A673 (cell line): ENCODE results near the gene TSSK6. TPM values are rescaled to one million over a fixed set of nuclear protein-coding genes. Genes with fewer than 3 reads are reported as not detected.

Experiments
- BruUV-seq: library from RNA; stranded (reverse); fragments of 400-500 nt; replicated peaks from 2 replicates; lab custom pipeline; 2021; lab: Mats Ljungman, UMichigan
- CTCF ChIA-PET: fragments of 300-600 bp; sonication (Branson Sonifier 250); formaldehyde crosslinking; loops from one replicate; lab custom pipeline; 2022; ENCODE audit warnings: antibody characterized with exemption; lab: Charles Lee
- POLR2A ChIA-PET: fragments of 300-600 bp; sonication (Branson Sonifier 250); formaldehyde crosslinking; loops from one replicate; lab custom pipeline; 2022; ENCODE audit warnings: antibody characterized with exemption; ENCODE audit not compliant: low non-redundant PET; lab: Charles Lee
- DNase-seq: peaks from one replicate; pipeline ENCODE4 v3.0.0-alpha.2; 2015; ENCODE audit warnings: low spot score
- H3K27ac ChIP-seq: fragments of 200-600 bp; sonication (generic); 2 replicates; pipeline ENCODE4 v1.5.1; 2016; ENCODE audit warnings: mixed run types, low read depth, mild to moderate bottlenecking, mixed read lengths, antibody characterized with exemption, low read length; ENCODE audit not compliant: poor library complexity, severe bottlenecking
- H3K27me3 ChIP-seq: fragments of 200-600 bp; sonication (generic); replicated peaks from 2 replicates; pipeline ENCODE4 v1.6.1; 2017; ENCODE audit warnings: mixed run types, low read depth, mild to moderate bottlenecking, mixed read lengths, antibody characterized with exemption, low read length; ENCODE audit not compliant: insufficient read depth, poor library complexity
- H3K36me3 ChIP-seq: fragments of 200-600 bp; sonication (generic); 2 replicates; pipeline ENCODE4 v1.6.1; 2016; ENCODE audit warnings: mixed run types, mild to moderate bottlenecking, mixed read lengths, antibody characterized with exemption, low read length; ENCODE audit not compliant: insufficient read depth, poor library complexity, severe bottlenecking
- H3K4me1 ChIP-seq: fragments of 200-600 bp; sonication (generic); 2 replicates; pipeline ENCODE4 v1.6.1; 2017; ENCODE audit warnings: mixed run types, mild to moderate bottlenecking, mixed read lengths, antibody characterized with exemption, low read length; ENCODE audit not compliant: insufficient read depth, poor library complexity, severe bottlenecking
- H3K4me3 ChIP-seq: fragments of 200-600 bp; sonication (generic); 2 replicates; pipeline ENCODE4 v1.5.1; 2016; ENCODE audit warnings: low read depth, mixed run types, mild to moderate bottlenecking, mixed read lengths, low read length; ENCODE audit not compliant: poor library complexity, severe bottlenecking
- H3K9me3 ChIP-seq: fragments of 200-600 bp; sonication (generic); 2 replicates; pipeline ENCODE4 v1.6.1; 2016; ENCODE audit warnings: mixed run types, low read depth, mild to moderate bottlenecking, mixed read lengths, antibody characterized with exemption, low read length; ENCODE audit not compliant: poor library complexity, severe bottlenecking
- EZH2 ChIP-seq: fragments of 200-600 bp; sonication (generic); IDR thresholded peaks from 2 replicates; pipeline ENCODE4 v1.6.1; 2017; ENCODE audit warnings: borderline replicate concordance, low read depth, mild to moderate bottlenecking, mixed read lengths, antibody characterized with exemption, low read length; ENCODE audit not compliant: poor library complexity, severe bottlenecking
- intact Hi-C: fragments of 100-400 bp; cut with micrococcal nuclease; formaldehyde crosslinking; loops from one replicate; pipeline ENCODE4 v1.10.0; 2022; ENCODE audit not compliant: unreplicated experiment
- total RNA-seq: library from RNA; stranded (reverse); gene quantifications from 2 replicates; pipeline ENCODE4 v1.2.3, GENCODE V29; 2021
- TF ChIP-seq, protein P1 (sequence below): fragments of 300-800, 200-600 bp; sonication (generic); conservative IDR thresholded peaks from 2 replicates; pipeline ENCODE4 v1.5.1; 2017; ENCODE audit warnings: low read depth, mild to moderate bottlenecking, antibody characterized with exemption, low read length, moderate library complexity, mixed read lengths

Gene TSSK6
- total RNA-seq, 1 experiment from 2014 or later = 2.5 TPM

- H3K9me3 ChIP-seq = no peaks in the 10 kb centered on the region
- H3K27ac ChIP-seq = no peak overlapping the region
- H3K4me3 ChIP-seq = no peak overlapping the region
- no TSS peak for BruUV-seq
- TF ChIP-seq EZH2 = no peak
- TF ChIP-seq, protein P1, sequence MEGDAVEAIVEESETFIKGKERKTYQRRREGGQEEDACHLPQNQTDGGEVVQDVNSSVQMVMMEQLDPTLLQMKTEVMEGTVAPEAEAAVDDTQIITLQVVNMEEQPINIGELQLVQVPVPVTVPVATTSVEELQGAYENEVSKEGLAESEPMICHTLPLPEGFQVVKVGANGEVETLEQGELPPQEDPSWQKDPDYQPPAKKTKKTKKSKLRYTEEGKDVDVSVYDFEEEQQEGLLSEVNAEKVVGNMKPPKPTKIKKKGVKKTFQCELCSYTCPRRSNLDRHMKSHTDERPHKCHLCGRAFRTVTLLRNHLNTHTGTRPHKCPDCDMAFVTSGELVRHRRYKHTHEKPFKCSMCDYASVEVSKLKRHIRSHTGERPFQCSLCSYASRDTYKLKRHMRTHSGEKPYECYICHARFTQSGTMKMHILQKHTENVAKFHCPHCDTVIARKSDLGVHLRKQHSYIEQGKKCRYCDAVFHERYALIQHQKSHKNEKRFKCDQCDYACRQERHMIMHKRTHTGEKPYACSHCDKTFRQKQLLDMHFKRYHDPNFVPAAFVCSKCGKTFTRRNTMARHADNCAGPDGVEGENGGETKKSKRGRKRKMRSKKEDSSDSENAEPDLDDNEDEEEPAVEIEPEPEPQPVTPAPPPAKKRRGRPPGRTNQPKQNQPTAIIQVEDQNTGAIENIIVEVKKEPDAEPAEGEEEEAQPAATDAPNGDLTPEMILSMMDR = no peak
- intact Hi-C loops = no loop called here
- H3K36me3 ChIP-seq = peaks cover 9% of the 10 kb centered on the region
- peaks cover 10% of the 10 kb centered on the region for H3K4me1 ChIP-seq
- no peak for DNase-seq
- ChIA-PET CTCF (no interaction called here), POLR2A (no interaction called here)
- no peaks in the 10 kb centered on the region for H3K27me3 ChIP-seq
These were observed 12.6 kb upstream of the TSSK6 start for GRCh38 chr19:19527674-19528625.

GRCh38 chr19:19527371-19527656, 12.0 kb upstream of the TSSK6 start:
- POLR2A ChIA-PET = no interaction called here

GRCh38 chr19:19526581-19527370, 11.4 kb upstream of the TSSK6 start:
- H3K4me3 ChIP-seq = no peak overlapping the region
- intact Hi-C loops = no loop called here
- peaks cover 9% of the 10 kb centered on the region for H3K36me3 ChIP-seq
- no peaks in the 10 kb centered on the region for H3K27me3 ChIP-seq
- TF ChIP-seq, protein P1 = no peak
- no peak for TF ChIP-seq EZH2
- no peaks in the 10 kb centered on the region for H3K9me3 ChIP-seq
- ChIA-PET POLR2A (no interaction called here), CTCF (no interaction called here)
- no TSS peak for BruUV-seq
- H3K27ac ChIP-seq = no peak overlapping the region
- peaks cover 10% of the 10 kb centered on the region for H3K4me1 ChIP-seq
- no peak for DNase-seq

More at GRCh38 chr19:19527371-19527656, 12.0 kb upstream of the TSSK6 start:
- Histone ChIP-seq H3K27ac (no peak overlapping the region), H3K36me3 (peaks cover 9% of the 10 kb centered on the region), H3K4me3 (no peak overlapping the region), H3K9me3 (no peaks in the 10 kb centered on the region), H3K4me1 (peaks cover 10% of the 10 kb centered on the region), H3K27me3 (no peaks in the 10 kb centered on the region)
- intact Hi-C loops = no loop called here
- CTCF ChIA-PET = no interaction called here
- no TSS peak for BruUV-seq
- TF ChIP-seq, protein P1 = no peak
- TF ChIP-seq EZH2 = no peak
- no peak for DNase-seq
